IPS-11a (cell line): ENCODE data around the gene CLK4.
"Not testable (repeated sequence)": the region's sequence is repeated elsewhere in the genome, so short reads cannot be mapped to it uniquely, and the experiment has no call there.

Experiments used
- H3K4me3 ChIP-seq: one replicate; pipeline ENCODE4 v1.5.1; 2013; ENCODE audit warnings: low read depth, low read length, control low read depth

CLK4 gene

GRCh38 chr5:178589180-178590140 is 37.4 kb downstream of the CLK4 start:
- peak overlapping the region; percentile 47 for H3K4me3 ChIP-seq

GRCh38 chr5:178588769-178589168 is 38.1 kb downstream of the CLK4 start:
- peak overlapping the region; percentile 47 for H3K4me3 ChIP-seq

GRCh38 chr5:178587763-178588611 is 38.9 kb downstream of the CLK4 start:
- H3K4me3 ChIP-seq: no peak overlapping the region

- H3K4me3 ChIP-seq: no peak overlapping the region
These were observed 40.5 kb downstream of the CLK4 start for GRCh38 chr5:178586396-178586795.

GRCh38 chr5:178585421-178585820 is 41.4 kb downstream of the CLK4 start:
- not testable (repeated sequence) for H3K4me3 ChIP-seq

- no peak overlapping the region for H3K4me3 ChIP-seq
These were observed 43.6 kb downstream of the CLK4 start for GRCh38 chr5:178583279-178583678.

GRCh38 chr5:178582291-178582690 is 44.6 kb downstream of the CLK4 start:
- H3K4me3 ChIP-seq: no peak overlapping the region

GRCh38 chr5:178581621-178582020 is 45.2 kb downstream of the CLK4 start:
- H3K4me3 ChIP-seq: no peak overlapping the region

- H3K4me3 ChIP-seq: no peak overlapping the region
These were observed 46.4 kb downstream of the CLK4 start for GRCh38 chr5:178580271-178580955.

GRCh38 chr5:178577944-178578343 is 48.9 kb downstream of the CLK4 start:
- H3K4me3 ChIP-seq: no peak overlapping the region

- peak overlapping the region; percentile 28 for H3K4me3 ChIP-seq
These were observed 49.4 kb downstream of the CLK4 start for GRCh38 chr5:178577376-178577839.

GRCh38 chr5:178576591-178577351 is 50.1 kb downstream of the CLK4 start:
- peak overlapping the region; percentile 28 for H3K4me3 ChIP-seq

- no peak overlapping the region for H3K4me3 ChIP-seq
These were observed 53.6 kb downstream of the CLK4 start for GRCh38 chr5:178573216-178573615.

- no peak overlapping the region for H3K4me3 ChIP-seq
These were observed 54.2 kb downstream of the CLK4 start for GRCh38 chr5:178572617-178573016.

GRCh38 chr5:178569485-178569884 is 57.4 kb downstream of the CLK4 start:
- no peak overlapping the region for H3K4me3 ChIP-seq

GRCh38 chr5:178564811-178565550 is 61.9 kb downstream of the CLK4 start:
- H3K4me3 ChIP-seq: no peak overlapping the region

- H3K4me3 ChIP-seq: no peak overlapping the region
These were observed 62.5 kb downstream of the CLK4 start for GRCh38 chr5:178564397-178564796.

- no peak overlapping the region for H3K4me3 ChIP-seq
These were observed 63.2 kb downstream of the CLK4 start for GRCh38 chr5:178563621-178564020.

GRCh38 chr5:178561746-178562264 is 65.0 kb downstream of the CLK4 start:
- no peak overlapping the region for H3K4me3 ChIP-seq
